Glomerular visceral epithelial cell (primary cell): ENCODE measurements around the gene FBXL7.

Experiments
- DNase-seq: peaks from one replicate; pipeline ENCODE4 v3.0.0-alpha.2; 2016; ENCODE audit errors: extremely low spot score

FBXL7 gene

DNA sequence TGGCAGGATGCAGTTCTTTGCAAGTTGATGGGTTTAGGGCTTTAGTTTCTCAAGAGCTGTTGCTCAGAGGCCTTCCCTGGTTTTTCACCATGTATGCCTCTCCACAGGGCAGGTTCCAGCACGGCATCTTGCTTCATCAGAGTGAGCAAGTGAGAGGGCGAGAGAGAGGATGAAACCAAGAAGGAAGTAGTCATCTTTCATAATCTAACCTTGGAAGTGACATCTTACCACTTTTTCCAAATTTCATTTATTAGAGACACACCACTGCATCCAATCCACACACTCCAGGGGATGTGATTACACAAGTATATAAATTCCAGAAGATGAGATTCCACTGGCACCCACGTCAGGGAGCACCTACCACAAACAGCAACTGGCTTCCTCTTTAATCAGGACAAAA, 385.2 kb downstream of the FBXL7 start:
- DNase-seq: peak; percentile 59

DNA sequence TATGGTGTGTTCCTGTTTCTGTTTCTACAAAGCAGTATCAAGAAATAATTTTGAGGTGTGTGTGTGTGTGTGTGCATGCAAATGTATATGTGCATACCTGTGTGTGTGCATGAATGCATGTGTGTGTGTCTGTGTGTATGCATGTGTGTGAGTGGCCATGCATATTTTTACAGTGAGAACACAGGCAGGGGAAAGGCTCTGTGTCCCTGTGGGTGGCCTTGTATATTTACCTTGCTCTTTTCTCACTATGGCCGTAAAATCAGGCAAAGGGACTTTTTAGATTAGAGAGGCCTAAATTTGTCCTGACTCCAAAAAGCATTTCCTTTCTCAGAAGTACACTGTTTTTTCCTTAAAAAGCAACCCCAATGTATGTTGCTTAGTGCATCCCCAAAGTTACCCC, 386.2 kb downstream of the FBXL7 start:
- no peak for DNase-seq

GRCh38 chr5:15887093-15887492, 387.1 kb downstream of the FBXL7 start:
- no peak for DNase-seq

GRCh38 chr5:15889001-15889400, 389.0 kb downstream of the FBXL7 start:
- peak; percentile 78 for DNase-seq

GRCh38 chr5:15893866-15894265, 393.9 kb downstream of the FBXL7 start:
- DNase-seq: no peak

DNA sequence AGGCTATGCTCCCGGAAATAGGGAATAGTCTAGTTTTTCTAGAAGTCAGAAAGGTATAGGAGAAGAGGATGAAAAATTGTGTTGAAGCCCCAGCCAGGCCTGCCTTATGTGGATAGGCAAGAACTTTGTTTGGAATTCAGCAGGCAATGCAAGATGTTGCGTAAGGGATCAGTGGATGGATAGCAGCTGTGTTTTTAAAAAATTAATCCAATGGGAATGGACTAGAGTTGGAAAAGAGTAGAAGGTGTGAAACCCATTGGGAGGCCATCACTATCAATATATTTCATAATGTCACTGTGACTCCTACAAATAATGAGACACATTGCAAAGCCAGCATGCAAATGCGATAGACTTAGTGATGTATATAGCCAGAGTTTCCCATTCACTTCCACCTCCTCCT, 397.7 kb downstream of the FBXL7 start:
- no peak for DNase-seq

DNA sequence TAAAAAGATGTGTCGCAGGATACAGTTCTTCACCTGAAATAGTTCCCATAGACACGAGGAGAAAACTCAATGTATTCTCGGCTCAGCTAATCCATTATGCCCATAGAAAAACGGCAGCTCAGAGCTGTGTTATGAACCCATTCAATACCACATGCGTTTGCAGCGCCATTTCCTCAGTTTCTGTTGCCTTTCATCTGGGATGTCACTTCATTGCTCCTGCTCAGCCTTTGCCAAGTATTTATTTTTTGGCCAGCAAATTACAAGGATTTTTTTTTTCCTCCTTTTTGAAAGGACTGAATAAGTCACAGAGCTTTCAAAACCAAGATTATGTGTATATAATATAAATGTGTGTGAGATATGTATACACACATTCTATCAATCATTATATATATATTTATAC, 398.7 kb downstream of the FBXL7 start:
- no peak for DNase-seq

DNA sequence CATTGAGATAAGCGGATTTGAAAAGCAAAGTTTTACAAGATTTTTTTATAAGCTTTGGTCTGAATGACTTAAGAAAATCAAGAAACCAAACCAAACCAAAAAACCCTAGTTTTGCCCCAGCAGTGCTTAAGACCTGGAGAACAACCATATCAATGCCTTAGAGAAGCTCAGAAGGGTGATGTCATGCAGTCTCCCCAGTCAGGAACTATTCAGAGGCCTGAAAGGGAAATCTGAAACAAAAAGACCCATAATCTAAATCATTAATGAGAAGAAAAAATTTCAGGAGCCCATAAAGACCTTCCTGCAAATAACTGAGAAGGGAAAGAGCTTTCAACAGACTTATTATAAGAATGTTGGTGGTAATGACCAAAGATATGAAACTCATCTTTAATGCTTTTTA, 399.5 kb downstream of the FBXL7 start:
- no peak for DNase-seq

DNA sequence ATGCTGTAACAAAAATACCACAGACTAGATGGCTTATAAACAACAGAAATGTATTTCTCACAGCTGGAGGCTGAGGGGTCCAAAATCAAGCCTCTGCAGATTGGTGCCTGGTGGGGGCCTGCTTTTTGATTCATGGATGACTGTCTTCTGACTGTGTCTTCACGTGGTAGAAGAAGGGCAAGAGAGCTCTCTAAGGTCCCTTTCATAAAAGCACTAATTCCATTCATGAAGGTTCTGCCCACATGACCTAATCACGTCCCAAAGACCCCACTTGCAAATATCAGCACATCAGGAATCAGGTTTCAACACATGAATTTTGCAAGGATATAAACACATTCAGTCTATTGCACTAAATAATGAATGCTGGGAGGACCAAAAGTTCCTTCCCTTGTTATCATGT, 401.2 kb downstream of the FBXL7 start:
- DNase-seq: no peak

DNA sequence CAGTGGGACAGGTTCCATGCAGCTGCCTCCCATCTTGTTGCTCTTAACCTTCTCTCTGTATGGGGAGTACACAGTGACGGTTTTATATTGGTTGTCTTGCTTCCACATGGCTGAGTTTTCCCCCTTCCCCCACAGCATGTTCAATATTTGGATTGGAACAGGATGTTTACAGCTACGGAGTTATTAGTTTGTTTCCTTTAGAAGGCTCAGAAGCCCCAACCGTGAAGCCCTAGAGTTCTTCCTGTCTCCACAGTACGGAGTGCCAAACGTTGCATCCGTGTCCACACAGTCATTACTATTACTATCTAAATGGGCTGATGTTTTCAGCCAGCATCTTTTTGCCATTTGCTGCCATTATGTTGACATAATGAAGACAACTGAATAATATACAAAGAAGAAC, 402.1 kb downstream of the FBXL7 start:
- DNase-seq: no peak

- no peak for DNase-seq
Observed at GRCh38 chr5:15904899-15905830, 405.2 kb downstream of the FBXL7 start.

- no peak for DNase-seq
Observed at GRCh38 chr5:15914638-15915037, 414.7 kb downstream of the FBXL7 start.

GRCh38 chr5:15926586-15926985, 426.6 kb downstream of the FBXL7 start:
- DNase-seq: no peak

DNA sequence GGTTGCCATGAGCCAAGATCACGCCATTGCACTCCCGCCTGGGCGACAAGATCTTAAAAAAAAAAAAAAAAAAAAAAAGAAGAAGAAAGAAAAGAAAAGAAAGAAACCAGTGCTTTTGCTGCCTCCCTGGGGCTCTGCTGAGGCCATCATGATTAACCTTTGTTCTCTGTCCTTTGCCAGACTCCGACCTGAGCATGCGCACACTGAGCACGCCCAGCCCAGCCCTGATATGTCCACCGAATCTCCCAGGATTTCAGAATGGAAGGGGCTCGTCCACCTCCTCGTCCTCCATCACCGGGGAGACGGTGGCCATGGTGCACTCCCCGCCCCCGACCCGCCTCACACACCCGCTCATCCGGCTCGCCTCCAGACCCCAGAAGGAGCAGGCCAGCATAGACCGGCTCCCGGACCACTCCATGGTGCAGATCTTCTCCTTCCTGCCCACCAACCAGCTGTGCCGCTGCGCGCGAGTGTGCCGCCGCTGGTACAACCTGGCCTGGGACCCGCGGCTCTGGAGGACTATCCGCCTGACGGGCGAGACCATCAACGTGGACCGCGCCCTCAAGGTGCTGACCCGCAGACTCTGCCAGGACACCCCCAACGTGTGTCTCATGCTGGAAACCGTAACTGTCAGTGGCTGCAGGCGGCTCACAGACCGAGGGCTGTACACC, 427.9 kb downstream of the FBXL7 start:
- DNase-seq: no peak

DNA sequence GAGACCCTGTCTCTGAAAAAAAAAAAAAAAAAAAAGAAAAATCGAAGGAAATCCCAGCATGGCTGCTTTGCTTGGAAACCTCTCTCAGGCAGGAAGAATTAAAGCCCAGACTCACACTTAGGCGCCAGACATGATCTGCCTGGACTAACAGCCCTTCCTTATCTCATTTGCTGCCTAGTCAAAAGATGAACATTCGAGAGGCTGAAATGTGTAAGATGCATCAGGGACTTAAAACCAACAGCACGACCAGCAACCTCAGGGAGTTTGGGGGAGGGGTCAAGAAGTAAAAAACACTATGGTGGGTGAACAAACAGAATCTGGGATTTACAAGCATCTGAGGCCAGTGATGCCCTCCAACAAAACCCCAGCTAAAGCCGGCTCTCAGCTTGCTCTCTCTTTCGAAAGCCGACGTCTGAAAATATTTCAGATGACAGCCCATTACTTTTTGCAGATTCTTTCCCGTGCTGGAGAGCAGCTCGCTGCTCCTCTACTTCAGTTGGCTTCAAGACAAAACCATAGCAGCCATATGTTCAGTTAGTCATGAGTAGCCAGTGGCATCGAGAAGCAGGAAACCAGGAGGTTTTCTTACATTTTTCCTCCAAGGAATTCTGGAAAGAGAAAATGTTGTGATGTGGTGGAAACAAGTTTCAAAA, 429.8 kb downstream of the FBXL7 start:
- DNase-seq: no peak

- DNase-seq: no peak
Observed at GRCh38 chr5:15932066-15932465, 432.1 kb downstream of the FBXL7 start.

- DNase-seq: no peak
Observed at GRCh38 chr5:15933259-15934207, 433.6 kb downstream of the FBXL7 start.

DNA sequence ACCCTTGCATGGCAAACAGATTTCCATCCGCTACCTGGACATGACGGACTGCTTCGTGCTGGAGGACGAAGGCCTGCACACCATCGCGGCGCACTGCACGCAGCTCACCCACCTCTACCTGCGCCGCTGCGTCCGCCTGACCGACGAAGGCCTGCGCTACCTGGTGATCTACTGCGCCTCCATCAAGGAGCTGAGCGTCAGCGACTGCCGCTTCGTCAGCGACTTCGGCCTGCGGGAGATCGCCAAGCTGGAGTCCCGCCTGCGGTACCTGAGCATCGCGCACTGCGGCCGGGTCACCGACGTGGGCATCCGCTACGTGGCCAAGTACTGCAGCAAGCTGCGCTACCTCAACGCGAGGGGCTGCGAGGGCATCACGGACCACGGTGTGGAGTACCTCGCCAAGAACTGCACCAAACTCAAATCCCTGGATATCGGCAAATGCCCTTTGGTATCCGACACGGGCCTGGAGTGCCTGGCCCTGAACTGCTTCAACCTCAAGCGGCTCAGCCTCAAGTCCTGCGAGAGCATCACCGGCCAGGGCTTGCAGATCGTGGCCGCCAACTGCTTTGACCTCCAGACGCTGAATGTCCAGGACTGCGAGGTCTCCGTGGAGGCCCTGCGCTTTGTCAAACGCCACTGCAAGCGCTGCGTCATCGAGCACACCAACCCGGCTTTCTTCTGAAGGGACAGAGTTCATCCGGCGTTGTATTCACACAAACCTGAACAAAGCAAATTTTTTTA, 436.7 kb downstream of the FBXL7 start:
- DNase-seq: no peak

- DNase-seq: no peak
Observed at GRCh38 chr5:15937708-15938107, 437.7 kb downstream of the FBXL7 start.

- no peak for DNase-seq
Observed at GRCh38 chr5:15938186-15938585, 438.2 kb downstream of the FBXL7 start.

DNA sequence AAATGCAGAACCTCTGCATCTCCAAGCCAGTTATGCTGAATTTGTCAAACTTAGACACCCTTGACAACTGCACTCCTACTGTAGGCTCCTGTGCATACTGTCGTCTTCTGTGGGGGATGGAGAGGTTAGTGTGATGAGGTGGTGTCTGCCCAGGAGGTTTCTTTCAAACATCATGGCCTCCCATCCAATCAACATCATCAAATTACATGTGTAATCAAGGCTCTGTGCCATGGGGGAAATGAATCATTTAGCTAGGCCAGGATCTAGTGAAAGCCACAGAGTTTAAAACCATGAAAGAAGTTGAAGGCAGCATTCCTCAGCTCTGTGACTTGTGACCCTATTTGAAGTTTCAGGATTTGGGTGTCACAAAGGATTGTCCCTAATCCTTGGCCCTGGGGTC, 439.0 kb downstream of the FBXL7 start:
- DNase-seq: peak; percentile 37
